Measurements from ENCODE around the gene HMGA1. TPM values are rescaled to one million over a fixed set of nuclear protein-coding genes. Genes with fewer than 3 reads are reported as not detected.

HMGA1 gene
- total and polyA plus RNA-seq, 2 of the 13 experiments (the other 11 are each of a cell fraction or from before 2014, with no cell fraction given) = 117 to 145 TPM

DNA sequence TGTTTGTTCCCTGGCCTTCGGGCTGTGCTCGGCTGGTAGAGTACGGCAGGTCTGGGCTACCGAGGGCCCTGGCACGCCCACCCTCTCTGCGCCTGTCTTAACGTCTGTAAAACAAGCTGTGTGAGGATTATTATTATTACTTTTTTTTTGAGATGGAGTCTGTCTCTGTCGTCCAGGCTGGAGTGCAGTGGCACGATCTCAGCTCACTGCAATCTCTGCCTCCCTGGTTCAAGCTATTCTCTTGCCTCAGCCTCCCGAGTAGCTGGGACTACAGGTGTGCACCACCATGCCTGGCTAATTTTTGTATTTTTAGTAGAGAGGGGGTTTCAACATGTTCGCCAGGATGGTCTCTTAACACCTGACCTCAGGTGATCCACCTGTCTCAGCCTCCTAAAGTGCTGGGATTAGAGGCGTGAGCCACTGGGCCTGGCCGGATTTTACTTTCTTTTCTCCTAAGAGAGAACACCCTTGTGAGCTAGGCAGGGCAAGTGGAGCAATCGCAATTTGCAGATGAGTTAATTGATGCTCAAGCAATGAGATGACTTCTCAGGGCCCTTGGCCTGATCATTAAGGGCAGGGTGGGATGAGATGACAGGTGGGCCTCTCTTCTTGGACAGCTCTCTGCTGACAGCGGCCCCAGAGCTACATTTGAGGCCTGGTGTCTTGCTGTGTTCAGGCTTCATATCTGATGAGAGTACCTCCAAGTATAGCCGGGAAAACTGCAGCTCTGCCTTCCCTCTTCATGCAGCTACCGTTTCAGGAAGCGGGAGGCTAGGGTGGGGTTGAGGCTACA is 13.0 kb downstream of the HMGA1 start (continued):
- TF ChIP-seq, protein P1, sequence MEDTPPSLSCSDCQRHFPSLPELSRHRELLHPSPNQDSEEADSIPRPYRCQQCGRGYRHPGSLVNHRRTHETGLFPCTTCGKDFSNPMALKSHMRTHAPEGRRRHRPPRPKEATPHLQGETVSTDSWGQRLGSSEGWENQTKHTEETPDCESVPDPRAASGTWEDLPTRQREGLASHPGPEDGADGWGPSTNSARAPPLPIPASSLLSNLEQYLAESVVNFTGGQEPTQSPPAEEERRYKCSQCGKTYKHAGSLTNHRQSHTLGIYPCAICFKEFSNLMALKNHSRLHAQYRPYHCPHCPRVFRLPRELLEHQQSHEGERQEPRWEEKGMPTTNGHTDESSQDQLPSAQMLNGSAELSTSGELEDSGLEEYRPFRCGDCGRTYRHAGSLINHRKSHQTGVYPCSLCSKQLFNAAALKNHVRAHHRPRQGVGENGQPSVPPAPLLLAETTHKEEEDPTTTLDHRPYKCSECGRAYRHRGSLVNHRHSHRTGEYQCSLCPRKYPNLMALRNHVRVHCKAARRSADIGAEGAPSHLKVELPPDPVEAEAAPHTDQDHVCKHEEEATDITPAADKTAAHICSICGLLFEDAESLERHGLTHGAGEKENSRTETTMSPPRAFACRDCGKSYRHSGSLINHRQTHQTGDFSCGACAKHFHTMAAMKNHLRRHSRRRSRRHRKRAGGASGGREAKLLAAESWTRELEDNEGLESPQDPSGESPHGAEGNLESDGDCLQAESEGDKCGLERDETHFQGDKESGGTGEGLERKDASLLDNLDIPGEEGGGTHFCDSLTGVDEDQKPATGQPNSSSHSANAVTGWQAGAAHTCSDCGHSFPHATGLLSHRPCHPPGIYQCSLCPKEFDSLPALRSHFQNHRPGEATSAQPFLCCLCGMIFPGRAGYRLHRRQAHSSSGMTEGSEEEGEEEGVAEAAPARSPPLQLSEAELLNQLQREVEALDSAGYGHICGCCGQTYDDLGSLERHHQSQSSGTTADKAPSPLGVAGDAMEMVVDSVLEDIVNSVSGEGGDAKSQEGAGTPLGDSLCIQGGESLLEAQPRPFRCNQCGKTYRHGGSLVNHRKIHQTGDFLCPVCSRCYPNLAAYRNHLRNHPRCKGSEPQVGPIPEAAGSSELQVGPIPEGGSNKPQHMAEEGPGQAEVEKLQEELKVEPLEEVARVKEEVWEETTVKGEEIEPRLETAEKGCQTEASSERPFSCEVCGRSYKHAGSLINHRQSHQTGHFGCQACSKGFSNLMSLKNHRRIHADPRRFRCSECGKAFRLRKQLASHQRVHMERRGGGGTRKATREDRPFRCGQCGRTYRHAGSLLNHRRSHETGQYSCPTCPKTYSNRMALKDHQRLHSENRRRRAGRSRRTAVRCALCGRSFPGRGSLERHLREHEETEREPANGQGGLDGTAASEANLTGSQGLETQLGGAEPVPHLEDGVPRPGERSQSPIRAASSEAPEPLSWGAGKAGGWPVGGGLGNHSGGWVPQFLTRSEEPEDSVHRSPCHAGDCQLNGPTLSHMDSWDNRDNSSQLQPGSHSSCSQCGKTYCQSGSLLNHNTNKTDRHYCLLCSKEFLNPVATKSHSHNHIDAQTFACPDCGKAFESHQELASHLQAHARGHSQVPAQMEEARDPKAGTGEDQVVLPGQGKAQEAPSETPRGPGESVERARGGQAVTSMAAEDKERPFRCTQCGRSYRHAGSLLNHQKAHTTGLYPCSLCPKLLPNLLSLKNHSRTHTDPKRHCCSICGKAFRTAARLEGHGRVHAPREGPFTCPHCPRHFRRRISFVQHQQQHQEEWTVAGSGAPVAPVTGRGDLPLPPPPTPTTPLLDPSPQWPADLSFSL (CRISPR knock-in tag; IDR thresholded peaks at IDR 0.05) = no peak
- TF ChIP-seq ZNF567 (CRISPR knock-in tag; IDR thresholded peaks at IDR 0.05; ENCODE audit: borderline replicate concordance) = peak; percentile 21; the same call in 1 of the 2 replicates
- TF ChIP-seq, protein P2, sequence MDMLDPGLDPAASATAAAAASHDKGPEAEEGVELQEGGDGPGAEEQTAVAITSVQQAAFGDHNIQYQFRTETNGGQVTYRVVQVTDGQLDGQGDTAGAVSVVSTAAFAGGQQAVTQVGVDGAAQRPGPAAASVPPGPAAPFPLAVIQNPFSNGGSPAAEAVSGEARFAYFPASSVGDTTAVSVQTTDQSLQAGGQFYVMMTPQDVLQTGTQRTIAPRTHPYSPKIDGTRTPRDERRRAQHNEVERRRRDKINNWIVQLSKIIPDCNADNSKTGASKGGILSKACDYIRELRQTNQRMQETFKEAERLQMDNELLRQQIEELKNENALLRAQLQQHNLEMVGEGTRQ (IDR thresholded peaks at IDR 0.05; ENCODE audit: low read depth, low read length) = no peak
- TF ChIP-seq, protein P2 (CRISPR knock-in tag; IDR thresholded peaks at IDR 0.05; ENCODE audit: borderline replicate concordance) = no peak
- TF ChIP-seq, protein P3, sequence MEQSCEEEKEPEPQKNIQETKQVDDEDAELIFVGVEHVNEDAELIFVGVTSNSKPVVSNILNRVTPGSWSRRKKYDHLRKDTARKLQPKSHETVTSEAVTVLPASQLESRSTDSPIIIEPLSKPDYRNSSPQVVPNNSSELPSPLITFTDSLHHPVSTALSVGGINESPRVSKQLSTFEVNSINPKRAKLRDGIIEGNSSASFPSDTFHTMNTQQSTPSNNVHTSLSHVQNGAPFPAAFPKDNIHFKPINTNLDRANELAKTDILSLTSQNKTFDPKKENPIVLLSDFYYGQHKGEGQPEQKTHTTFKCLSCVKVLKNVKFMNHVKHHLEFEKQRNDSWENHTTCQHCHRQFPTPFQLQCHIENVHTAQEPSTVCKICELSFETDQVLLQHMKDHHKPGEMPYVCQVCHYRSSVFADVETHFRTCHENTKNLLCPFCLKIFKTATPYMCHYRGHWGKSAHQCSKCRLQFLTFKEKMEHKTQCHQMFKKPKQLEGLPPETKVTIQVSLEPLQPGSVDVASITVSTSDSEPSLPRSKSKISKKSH (CRISPR knock-in tag; IDR thresholded peaks at IDR 0.05; ENCODE audit: borderline replicate concordance) = 0 out of 2 replicates have a peak, but pooled peaks have one; percentile 66
- TF ChIP-seq IKZF1 (IDR thresholded peaks at IDR 0.05) = no peak
- 0 out of 2 replicates have a peak, but pooled peaks have one; percentile 4 for TF ChIP-seq ZBTB7B (CRISPR knock-in tag; IDR thresholded peaks at IDR 0.05)
- TF ChIP-seq ZBTB7A (CRISPR knock-in tag; IDR thresholded peaks at IDR 0.05) = 0 out of 2 replicates have a peak, but pooled peaks have one; percentile 3
- TF ChIP-seq ZMYM3 (CRISPR knock-in tag; IDR thresholded peaks at IDR 0.05) = peak; percentile 94
- TF ChIP-seq ELF1 (CRISPR knock-in tag; IDR thresholded peaks at IDR 0.05) = no peak
- TF ChIP-seq ZNF75D (CRISPR knock-in tag; IDR thresholded peaks at IDR 0.05; ENCODE audit: borderline replicate concordance) = no peak
- TF ChIP-seq PCBP2 (optimal IDR thresholded peaks at IDR 0.05; ENCODE audit: low read depth, low read length, poor library complexity, severe bottlenecking) = no peak
- TF ChIP-seq ZNF333 (CRISPR knock-in tag; IDR thresholded peaks at IDR 0.05; ENCODE audit: borderline replicate concordance) = 0 out of 2 replicates have a peak, but pooled peaks have one; percentile 79
- TF ChIP-seq, protein P4, sequence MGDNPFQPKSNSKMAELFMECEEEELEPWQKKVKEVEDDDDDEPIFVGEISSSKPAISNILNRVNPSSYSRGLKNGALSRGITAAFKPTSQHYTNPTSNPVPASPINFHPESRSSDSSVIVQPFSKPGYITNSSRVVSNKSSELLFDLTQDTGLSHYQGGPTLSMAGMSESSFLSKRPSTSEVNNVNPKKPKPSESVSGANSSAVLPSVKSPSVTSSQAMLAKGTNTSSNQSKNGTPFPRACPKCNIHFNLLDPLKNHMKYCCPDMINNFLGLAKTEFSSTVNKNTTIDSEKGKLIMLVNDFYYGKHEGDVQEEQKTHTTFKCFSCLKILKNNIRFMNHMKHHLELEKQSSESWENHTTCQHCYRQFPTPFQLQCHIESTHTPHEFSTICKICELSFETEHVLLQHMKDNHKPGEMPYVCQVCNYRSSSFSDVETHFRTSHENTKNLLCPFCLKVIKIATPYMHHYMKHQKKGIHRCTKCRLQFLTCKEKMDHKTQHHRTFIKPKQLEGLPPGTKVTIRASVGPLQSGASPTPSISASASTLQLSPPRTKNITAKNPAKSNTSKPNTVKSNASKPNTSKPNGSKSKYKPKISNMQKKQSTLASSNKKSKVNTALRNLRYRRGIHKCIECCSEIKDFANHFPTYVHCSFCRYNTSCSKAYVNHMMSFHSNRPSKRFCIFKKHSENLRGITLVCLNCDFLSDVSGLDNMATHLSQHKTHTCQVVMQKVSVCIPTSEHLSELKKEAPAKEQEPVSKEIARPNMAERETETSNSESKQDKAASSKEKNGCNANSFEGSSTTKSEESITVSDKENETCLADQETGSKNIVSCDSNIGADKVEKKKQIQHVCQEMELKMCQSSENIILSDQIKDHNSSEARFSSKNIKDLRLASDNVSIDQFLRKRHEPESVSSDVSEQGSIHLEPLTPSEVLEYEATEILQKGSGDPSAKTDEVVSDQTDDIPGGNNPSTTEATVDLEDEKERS (CRISPR knock-in tag; IDR thresholded peaks at IDR 0.05) = peak; percentile 80; the same call in 1 of the 2 replicates
- TF ChIP-seq MED8 (CRISPR knock-in tag; IDR thresholded peaks at IDR 0.05; ENCODE audit: insufficient replicate concordance) = peak; percentile 27

All from HepG2 (cell line).